HG02642 (cell line): ENCODE results near the gene PARD6G.
"Not testable (repeated sequence)": the region's sequence is repeated elsewhere in the genome, so short reads cannot be mapped to it uniquely, and the experiment has no call there.

ENCODE experiments used
- ATAC-seq: cut with Tn5 transposase; IDR thresholded peaks from one replicate; pipeline ENCODE4 v1.9.1; 2021; ENCODE audit warnings: mild to moderate bottlenecking; ENCODE audit not compliant: unreplicated experiment, poor library complexity

Gene PARD6G

GRCh38 chr18:80176334-80177073 is 70.8 kb downstream of the PARD6G start:
- ATAC-seq = no peak

- ATAC-seq = no peak
These were observed 71.7 kb downstream of the PARD6G start for GRCh38 chr18:80175451-80176204.

- no peak for ATAC-seq
These were observed 74.3 kb downstream of the PARD6G start for GRCh38 chr18:80173060-80173459.

GRCh38 chr18:80172056-80172455 is 75.3 kb downstream of the PARD6G start:
- ATAC-seq = no peak

GRCh38 chr18:80171054-80171872 is 76.1 kb downstream of the PARD6G start:
- no peak for ATAC-seq

GRCh38 chr18:80170395-80171053 is 76.8 kb downstream of the PARD6G start:
- ATAC-seq = no peak

- no peak for ATAC-seq
These were observed 77.7 kb downstream of the PARD6G start for GRCh38 chr18:80169607-80170006.

GRCh38 chr18:80168982-80169381 is 78.3 kb downstream of the PARD6G start:
- no peak for ATAC-seq

- ATAC-seq = no peak
These were observed 79.0 kb downstream of the PARD6G start for GRCh38 chr18:80168346-80168745.

GRCh38 chr18:80167931-80168330 is 79.4 kb downstream of the PARD6G start:
- ATAC-seq = no peak

GRCh38 chr18:80167331-80167730 is 80.0 kb downstream of the PARD6G start:
- no peak for ATAC-seq

- ATAC-seq = no peak
These were observed 80.6 kb downstream of the PARD6G start for GRCh38 chr18:80166725-80167124.

GRCh38 chr18:80166240-80166639 is 81.1 kb downstream of the PARD6G start:
- no peak for ATAC-seq

GRCh38 chr18:80164727-80165355 is 82.5 kb downstream of the PARD6G start:
- not testable (repeated sequence) for ATAC-seq

- no peak for ATAC-seq
These were observed 84.1 kb downstream of the PARD6G start for GRCh38 chr18:80163183-80163582.

- ATAC-seq = no peak
These were observed 85.4 kb downstream of the PARD6G start for GRCh38 chr18:80161781-80162417.

GRCh38 chr18:80159713-80160636 is 87.3 kb downstream of the PARD6G start:
- no peak for ATAC-seq

- no peak for ATAC-seq
These were observed 88.9 kb downstream of the PARD6G start for GRCh38 chr18:80158365-80158764.
